LNCAP (cell line): ENCODE measurements around the gene NNMT.

Experiments used
- TF ChIP-seq, protein P1 (sequence below): fragments of 450-650 bp; IDR thresholded peaks from 2 replicates; pipeline ENCODE4 v1.5.1; 2017; ENCODE audit warnings: mild to moderate bottlenecking

Gene NNMT

DNA sequence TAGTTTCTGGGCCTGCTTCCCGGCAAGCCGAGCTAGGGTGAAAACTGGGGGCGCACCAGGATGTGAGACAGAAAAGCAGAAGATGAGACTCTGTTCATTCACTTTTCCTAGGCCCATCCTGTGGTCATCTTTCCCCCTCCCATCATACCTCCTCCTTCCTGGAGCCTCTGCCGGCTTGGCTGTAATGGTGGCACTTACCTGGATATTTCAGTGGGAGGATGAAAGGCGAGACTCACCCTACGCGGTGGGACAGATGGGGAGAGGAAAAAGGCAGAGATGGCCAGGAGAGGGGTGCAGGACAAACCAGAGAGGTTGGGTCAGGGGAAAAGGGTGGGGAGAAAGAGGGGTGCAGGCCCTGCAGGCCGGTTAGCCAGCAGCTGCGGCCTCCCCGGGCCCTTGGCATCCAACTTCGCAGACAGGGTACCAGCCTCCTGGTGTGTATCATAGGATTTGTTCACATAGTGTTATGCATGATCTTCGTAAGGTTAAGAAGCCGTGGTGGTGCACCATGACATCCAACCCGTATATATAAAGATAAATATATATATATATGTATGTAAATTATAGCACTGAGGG, 41.5 kb upstream of the NNMT start:
- TF ChIP-seq, protein P1, sequence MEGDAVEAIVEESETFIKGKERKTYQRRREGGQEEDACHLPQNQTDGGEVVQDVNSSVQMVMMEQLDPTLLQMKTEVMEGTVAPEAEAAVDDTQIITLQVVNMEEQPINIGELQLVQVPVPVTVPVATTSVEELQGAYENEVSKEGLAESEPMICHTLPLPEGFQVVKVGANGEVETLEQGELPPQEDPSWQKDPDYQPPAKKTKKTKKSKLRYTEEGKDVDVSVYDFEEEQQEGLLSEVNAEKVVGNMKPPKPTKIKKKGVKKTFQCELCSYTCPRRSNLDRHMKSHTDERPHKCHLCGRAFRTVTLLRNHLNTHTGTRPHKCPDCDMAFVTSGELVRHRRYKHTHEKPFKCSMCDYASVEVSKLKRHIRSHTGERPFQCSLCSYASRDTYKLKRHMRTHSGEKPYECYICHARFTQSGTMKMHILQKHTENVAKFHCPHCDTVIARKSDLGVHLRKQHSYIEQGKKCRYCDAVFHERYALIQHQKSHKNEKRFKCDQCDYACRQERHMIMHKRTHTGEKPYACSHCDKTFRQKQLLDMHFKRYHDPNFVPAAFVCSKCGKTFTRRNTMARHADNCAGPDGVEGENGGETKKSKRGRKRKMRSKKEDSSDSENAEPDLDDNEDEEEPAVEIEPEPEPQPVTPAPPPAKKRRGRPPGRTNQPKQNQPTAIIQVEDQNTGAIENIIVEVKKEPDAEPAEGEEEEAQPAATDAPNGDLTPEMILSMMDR = no peak

DNA sequence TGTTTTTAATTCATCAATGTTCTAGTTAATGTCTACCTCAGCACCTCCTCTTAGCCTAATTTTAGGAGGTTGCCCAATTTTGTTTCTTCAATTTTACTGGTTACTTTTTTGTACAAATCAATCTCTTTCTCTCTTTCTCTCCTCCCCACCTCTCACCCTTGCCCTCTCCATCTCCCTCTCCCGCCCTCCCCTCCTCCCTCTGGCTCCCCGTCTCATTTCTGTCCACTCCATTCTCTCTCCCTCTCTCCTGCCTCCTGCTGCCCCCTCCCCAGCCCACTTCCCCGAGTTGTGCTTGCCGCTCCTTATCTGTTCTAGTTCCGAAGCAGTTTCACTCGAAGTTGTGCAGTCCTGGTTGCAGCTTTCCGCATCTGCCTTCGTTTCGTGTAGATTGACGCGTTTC, 40.9 kb upstream of the NNMT start:
- TF ChIP-seq, protein P1 = no peak

DNA sequence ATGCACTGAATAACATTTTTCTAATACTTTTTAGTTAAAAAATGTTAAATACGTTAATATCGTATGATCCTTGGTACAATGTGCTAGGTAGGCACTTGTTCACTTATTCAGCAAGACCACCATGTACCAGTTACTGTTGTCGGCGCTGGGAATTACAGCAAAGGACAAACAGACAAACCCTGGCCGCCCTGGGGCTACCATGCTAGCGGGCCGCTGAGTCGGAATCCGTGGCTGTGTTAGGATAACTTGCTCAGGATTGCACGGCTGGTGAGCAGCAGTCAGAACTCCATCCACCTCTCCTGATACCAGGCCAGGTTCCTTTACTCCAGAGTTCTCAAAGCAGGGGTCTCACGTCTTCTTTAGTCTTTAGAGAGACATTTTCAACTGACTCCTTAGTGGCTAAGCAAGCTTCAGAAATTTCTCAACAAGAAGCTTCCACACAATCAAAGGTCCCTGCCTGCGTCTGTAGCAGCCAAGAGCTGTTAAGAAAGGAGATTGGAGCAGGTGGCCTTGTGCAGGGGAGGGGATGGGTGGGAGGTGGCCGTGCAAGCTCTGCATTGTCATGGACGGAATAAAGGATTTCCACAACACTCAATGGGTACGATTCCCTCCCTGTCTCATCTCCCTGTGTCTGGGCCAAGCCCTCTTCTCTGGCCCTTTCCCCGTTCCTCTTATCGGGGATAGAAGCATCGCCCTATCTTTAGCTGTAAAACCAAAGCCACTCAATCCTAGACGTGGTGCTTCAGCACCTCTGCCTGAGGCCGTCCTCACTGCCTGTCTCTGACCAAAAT, 39.8 kb upstream of the NNMT start:
- TF ChIP-seq, protein P1 = no peak

DNA sequence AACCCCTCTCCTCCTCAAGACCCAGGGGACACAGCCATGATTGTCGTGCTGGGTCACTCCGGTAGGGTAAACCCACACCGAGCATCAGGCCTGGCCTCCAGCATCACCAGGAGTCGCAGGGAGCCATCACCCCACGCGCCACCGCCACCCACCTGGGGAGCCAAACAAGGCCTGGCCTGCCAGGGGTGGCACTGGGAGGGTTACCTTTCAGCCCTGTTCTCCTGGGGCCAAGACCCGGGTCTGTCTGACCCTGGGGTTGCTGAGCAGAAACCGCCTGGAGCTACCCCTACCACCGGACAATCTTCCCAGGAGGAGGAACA, 39.3 kb upstream of the NNMT start:
- TF ChIP-seq, protein P1 = no peak

DNA sequence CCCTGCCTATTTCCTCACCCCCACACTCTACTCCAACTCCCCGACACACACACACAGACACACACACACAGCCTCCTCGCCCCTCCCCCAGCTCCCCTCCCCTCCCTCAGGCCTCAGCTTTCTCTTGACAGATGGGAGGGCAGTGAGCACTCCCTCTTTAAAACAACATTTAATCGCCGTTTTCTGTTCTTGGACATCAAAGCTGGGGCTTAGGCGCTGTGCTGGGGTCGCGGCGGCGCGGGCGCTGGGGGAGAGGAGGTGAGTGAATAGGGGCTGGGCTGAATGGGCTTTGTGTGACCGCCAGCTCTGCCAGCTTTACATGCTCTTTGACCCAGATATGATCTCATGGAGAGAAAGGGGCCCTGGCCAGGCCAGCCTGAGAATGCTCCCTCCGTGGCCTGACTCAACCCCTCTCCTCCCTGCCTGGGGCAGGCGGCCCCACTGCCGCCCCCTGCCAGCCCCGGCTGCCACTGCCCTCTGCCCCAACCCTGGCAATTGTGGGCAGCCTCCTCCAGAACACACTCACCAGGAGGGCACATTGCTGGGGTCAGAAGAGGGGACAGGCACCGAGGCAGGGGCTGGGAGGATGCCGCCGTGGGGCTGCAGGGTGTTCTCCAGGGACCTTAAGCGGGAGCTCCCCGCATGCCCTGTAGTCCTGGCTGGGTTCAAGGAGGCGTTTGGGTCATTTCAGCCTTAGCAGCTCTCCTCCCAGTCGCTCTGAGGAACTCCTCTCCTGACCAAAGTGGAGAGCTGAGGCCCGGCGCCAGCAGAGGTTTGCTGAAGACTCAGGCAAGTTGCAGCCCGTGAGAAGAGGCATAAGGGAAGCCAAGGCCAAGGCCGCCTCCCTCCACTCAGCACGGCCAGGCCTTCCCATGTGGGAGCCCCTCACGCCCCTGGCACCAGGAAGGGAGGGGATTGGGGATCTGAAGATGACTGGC, 38.3 kb upstream of the NNMT start:
- TF ChIP-seq, protein P1 = no peak; the same call in 1 of the 2 replicates

DNA sequence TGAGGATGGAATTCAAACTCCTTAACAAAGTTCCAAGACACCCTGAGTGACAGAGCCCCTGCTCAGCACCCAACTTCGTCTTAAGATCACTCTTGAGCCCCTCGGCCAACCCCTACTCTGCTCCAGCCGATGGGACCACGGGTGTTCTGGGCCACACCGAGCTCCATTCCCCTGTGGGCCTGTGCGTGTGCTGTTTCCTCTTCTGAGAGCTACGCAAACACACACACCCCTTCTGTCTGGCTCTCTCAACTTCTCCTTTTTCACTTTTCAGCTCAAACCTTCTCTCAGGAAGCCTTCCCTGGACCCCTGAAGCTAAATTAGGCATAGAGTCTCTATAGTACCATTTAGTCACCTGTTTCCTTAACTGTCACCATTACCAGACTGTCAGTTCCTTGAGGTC, 37.5 kb upstream of the NNMT start:
- TF ChIP-seq, protein P1 = no peak

DNA sequence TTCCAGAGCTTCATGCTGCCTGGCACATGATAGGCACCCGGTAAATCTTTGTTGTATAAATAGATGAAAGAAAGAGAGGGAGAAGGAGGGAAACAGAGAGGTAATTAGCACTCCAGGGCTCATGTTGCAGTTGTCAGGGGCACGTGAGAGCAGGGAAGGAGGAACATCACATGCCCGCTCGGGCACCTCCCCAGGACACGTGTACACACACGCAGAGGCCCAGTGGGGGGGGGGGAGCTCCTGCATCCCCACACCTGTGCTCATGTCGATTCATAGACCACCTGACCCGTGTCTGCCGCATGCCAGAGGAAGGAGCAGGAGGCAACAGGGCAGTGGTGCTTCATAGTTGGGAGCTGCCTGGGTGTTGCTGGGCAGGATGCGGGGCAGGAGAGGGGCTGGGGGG, 37.1 kb upstream of the NNMT start:
- TF ChIP-seq, protein P1 = no peak
